Ishikawa (cell line): Measurements from ENCODE around the gene SIRPB1.

ENCODE experiments used
- CEBPB ChIP-seq: IDR thresholded peaks from 2 replicates; pipeline ENCODE4 v1.6.1; 2012
- CREB1 ChIP-seq: IDR thresholded peaks from 2 replicates; pipeline ENCODE4 v1.6.1; 2012; ENCODE audit warnings: low read depth
- EGR1 ChIP-seq: IDR thresholded peaks from 2 replicates; pipeline ENCODE4 v1.6.1; 2012
- EP300 ChIP-seq: IDR thresholded peaks from 2 replicates; pipeline ENCODE4 v1.6.1; 2012; ENCODE audit warnings: borderline replicate concordance
- FOXM1 ChIP-seq: IDR thresholded peaks from 2 replicates; pipeline ENCODE4 v1.6.1; 2012; ENCODE audit warnings: low read depth, borderline replicate concordance
- MAX ChIP-seq: IDR thresholded peaks from 2 replicates; pipeline ENCODE4 v1.6.1; 2012
- NFIC ChIP-seq: IDR thresholded peaks from 2 replicates; pipeline ENCODE4 v1.6.1; 2012
- RAD21 ChIP-seq: IDR thresholded peaks from 2 replicates; pipeline ENCODE4 v1.6.1; 2012; ENCODE audit warnings: low read depth
- REST ChIP-seq: IDR thresholded peaks from 2 replicates; pipeline ENCODE4 v1.6.1; 2012; ENCODE audit warnings: low read depth, mild to moderate bottlenecking
- TAF1 ChIP-seq: IDR thresholded peaks from 2 replicates; pipeline ENCODE4 v1.6.1; 2012; ENCODE audit warnings: low read depth, mild to moderate bottlenecking
- TCF12 ChIP-seq: IDR thresholded peaks from 2 replicates; pipeline ENCODE4 v1.6.1; 2012; ENCODE audit warnings: low read depth
- TEAD4 ChIP-seq: IDR thresholded peaks from 2 replicates; pipeline ENCODE4 v1.6.1; 2012
- USF1 ChIP-seq: IDR thresholded peaks from 2 replicates; pipeline ENCODE4 v1.6.1; 2012
- YY1 ChIP-seq: IDR thresholded peaks from 2 replicates; pipeline ENCODE4 v1.6.1; 2012; ENCODE audit warnings: low read depth
- ZBTB7A ChIP-seq: IDR thresholded peaks from 2 replicates; pipeline ENCODE4 v1.6.1; 2012; ENCODE audit warnings: low read depth

The SIRPB1 gene

GRCh38 chr20:1665345-1665744, 45.5 kb upstream of the SIRPB1 start:
- TF ChIP-seq NFIC (no peak), ZBTB7A (no peak), TCF12 (no peak), CREB1 (no peak), USF1 (no peak), TAF1 (no peak), EP300 (no peak), EGR1 (no peak), MAX (no peak), CEBPB (no peak)

GRCh38 chr20:1664911-1665310, 45.1 kb upstream of the SIRPB1 start:
- TF ChIP-seq RAD21 (no peak), NFIC (no peak)

- no peak for TF ChIP-seq TCF12
- TF ChIP-seq FOXM1 = no peak
- no peak for TF ChIP-seq YY1
- TF ChIP-seq EP300 = no peak
Observed at GRCh38 chr20:1663917-1664316, 44.1 kb upstream of the SIRPB1 start.

- TF ChIP-seq TEAD4 (no peak), YY1 (no peak), TCF12 (no peak), CEBPB (no peak), EP300 (no peak), USF1 (no peak), NFIC (no peak), ZBTB7A (no peak), MAX (no peak), FOXM1 (no peak), TAF1 (no peak), EGR1 (no peak)
Observed at GRCh38 chr20:1661542-1662299, 41.9 kb upstream of the SIRPB1 start.

- TF ChIP-seq EGR1 (no peak), REST (no peak), EP300 (no peak), TAF1 (no peak), ZBTB7A (no peak), USF1 (no peak), MAX (no peak), RAD21 (no peak), YY1 (no peak), TEAD4 (no peak), CEBPB (no peak), CREB1 (no peak), TCF12 (no peak), NFIC (no peak)
Observed at GRCh38 chr20:1660246-1660645, 40.4 kb upstream of the SIRPB1 start.

GRCh38 chr20:1657556-1658334, 37.9 kb upstream of the SIRPB1 start, which contains the start of gene SIRPG:
Gene SIRPG (minus strand): TSS chr20:1657779. CDS start chr20:1657714, 65 bp downstream.
- TF ChIP-seq CREB1 = no peak
- no peak for TF ChIP-seq REST
- no peak for TF ChIP-seq RAD21
- no peak for TF ChIP-seq YY1
- TF ChIP-seq ZBTB7A = no peak
- no peak for TF ChIP-seq TAF1
- TF ChIP-seq TEAD4 = no peak
- no peak for TF ChIP-seq EP300
- no peak for TF ChIP-seq NFIC
- TF ChIP-seq EGR1 = no peak
- TF ChIP-seq MAX = no peak
- TF ChIP-seq USF1 = no peak
- no peak for TF ChIP-seq TCF12
- TF ChIP-seq FOXM1 = no peak
- no peak for TF ChIP-seq CEBPB
